ENCODE results near the gene NRAS. TPM values are rescaled to one million over a fixed set of nuclear protein-coding genes. Genes with fewer than 3 reads are reported as not detected.
A peak's percentile ranks its signal among the peaks of the same experiment; 100 is the strongest.

NRAS gene
- total RNA-seq, result 10 to 100 TPM; 41.1 to 45.7 (median 43.8) TPM
- total RNA-seq (2013), result 44.2 TPM

DNA sequence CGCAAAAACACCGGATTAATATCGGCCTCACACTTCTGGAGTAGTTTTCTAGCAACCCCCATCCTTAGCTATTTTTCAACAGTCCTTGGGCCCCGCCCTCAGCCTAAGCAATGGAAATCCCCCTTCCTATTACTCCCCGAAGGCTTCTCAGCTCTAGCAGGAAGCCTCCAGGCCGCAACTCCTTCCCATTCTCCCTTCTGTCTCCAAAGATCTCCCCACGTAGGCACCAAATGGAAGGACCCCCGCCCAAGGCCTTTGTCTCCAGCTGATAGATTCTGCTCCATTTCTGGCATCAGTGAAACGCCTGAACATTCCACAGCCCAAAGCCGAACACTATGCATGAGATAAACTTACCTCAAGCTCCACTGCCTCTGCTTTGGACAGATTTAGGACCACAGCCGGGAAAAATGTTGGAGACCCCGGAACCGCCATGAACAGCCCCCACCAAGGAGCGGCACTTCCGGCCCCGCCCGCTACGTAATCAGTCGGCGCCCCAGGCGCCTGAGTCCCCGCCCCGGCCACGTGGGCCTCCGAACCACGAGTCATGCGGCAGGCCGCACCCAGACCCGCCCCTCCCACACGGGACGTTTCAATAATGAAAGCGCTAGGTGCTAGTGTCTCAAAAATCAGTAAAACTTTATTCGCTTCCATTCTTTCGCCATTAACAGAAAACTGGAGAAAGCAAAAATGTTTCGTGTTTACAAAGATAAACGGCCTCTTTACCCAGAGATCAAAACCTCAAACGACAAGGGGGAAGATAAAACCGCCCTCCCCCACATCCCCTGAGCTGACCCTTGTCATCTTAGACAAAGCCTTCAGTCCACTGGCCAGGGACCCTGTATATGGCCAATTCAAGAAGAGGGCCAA, at the start of gene NRAS:
Gene NRAS (minus strand): TSS at position 468 of the 867 bp plus-strand sequence. CDS start 611 bp downstream, outside the sequence.
- DNase-seq (peak; percentile 97), ATAC-seq (peak; percentile 93 to 99 (median 96))
- Histone ChIP-seq H3K9me3 (ENCODE audit: control insufficient read depth, insufficient read depth, low read length) (no peaks in the 10 kb centered on the region), H3K36me3 (ENCODE audit: control insufficient read depth, insufficient read depth, low read length) (peaks cover 65% of the 10 kb centered on the region), H3K27ac (ENCODE audit: low read length) (peak within 1 kb of the TSS; percentile 96), H3K27me3 (ENCODE audit: control insufficient read depth, insufficient read depth, low read length) (no peaks in the 10 kb centered on the region), H3K4me3 (ENCODE audit: low read length) (peak within 1 kb of the TSS; percentile 89), H3K4me1 (ENCODE audit: control insufficient read depth, insufficient read depth, low read length) (peaks cover 13% of the 10 kb centered on the region)
- Mint-ChIP-seq H3K4me1 (peaks cover 25% of the 10 kb centered on the region in 2 donors), H3K27me3 (ENCODE audit: low read depth in 2 of 2) (no peaks in the 10 kb centered on the region), H3K27ac (peak within 1 kb of the TSS; percentile 98 to 99), H3K36me3 (peaks cover 30% of the 10 kb centered on the region), H3K4me3 (peak within 1 kb of the TSS; percentile 97), H3K9me3 (no peaks in the 10 kb centered on the region)
- TF ChIP-seq CTCF (IDR thresholded peaks at IDR 0.05), result no peak
- intact Hi-C loops (cut with micrococcal nuclease), result loop anchor here (1.0 to 2.0 kb wide), 5 partner anchors 41 to 370 kb away; partner anchors contain the start of genes BCAS2, CSDE1, DENND2C and SIKE1
- WGBS (ENCODE audit: insufficient coverage), result 2% methylated on average over 38 of the region's 38 CpGs

- WGBS (ENCODE audit: insufficient coverage), result 97% methylated on average over 4 of the region's 4 CpGs
- H3K27ac Mint-ChIP-seq, result no peak overlapping the region
- Histone ChIP-seq H3K27ac (ENCODE audit: low read length) (no peak overlapping the region), H3K27me3 (ENCODE audit: control insufficient read depth, insufficient read depth, low read length) (no peaks in the 10 kb centered on the region), H3K4me3 (ENCODE audit: low read length) (no peak overlapping the region), H3K4me1 (ENCODE audit: control insufficient read depth, insufficient read depth, low read length) (no peaks in the 10 kb centered on the region), H3K9me3 (ENCODE audit: control insufficient read depth, insufficient read depth, low read length) (no peaks in the 10 kb centered on the region), H3K36me3 (ENCODE audit: control insufficient read depth, insufficient read depth, low read length) (peaks cover 3% of the 10 kb centered on the region)
- H3K36me3 Mint-ChIP-seq, result peaks cover 8% of the 10 kb centered on the region
- peaks cover 3 to 6% of the 10 kb centered on the region in 2 donors for H3K9me3 Mint-ChIP-seq
- DNase-seq, result no peak
- no peak for TF ChIP-seq CTCF (IDR thresholded peaks at IDR 0.05)
- no peak overlapping the region for H3K4me3 Mint-ChIP-seq
- intact Hi-C loops (cut with micrococcal nuclease), result no loop called here
- H3K27me3 Mint-ChIP-seq (ENCODE audit: low read depth in 2 of 2), result peaks cover 0 to 5% of the 10 kb centered on the region in 2 donors
- no peaks in the 10 kb centered on the region for H3K4me1 Mint-ChIP-seq
- ATAC-seq, result no peak
Measured at GRCh38 chr1:114764689-114765088, 48.1 kb upstream of the NRAS start.

GRCh38 chr1:114758256-114758832, 41.8 kb upstream of the NRAS start:
- H3K9me3 ChIP-seq (ENCODE audit: control insufficient read depth, insufficient read depth, low read length), result no peaks in the 10 kb centered on the region
- H3K36me3 ChIP-seq (ENCODE audit: control insufficient read depth, insufficient read depth, low read length), result no peaks in the 10 kb centered on the region
- Mint-ChIP-seq H3K27ac (peak overlapping the region; percentile 99 to 100), H3K4me1 (peaks cover 42 to 47% of the 10 kb centered on the region in 2 donors), H3K4me3 (peak overlapping the region; percentile 99), H3K27me3 (ENCODE audit: low read depth in 2 of 2) (peaks cover 0 to 3% of the 10 kb centered on the region in 2 donors), H3K9me3 (peaks cover 4 to 5% of the 10 kb centered on the region in 2 donors), H3K36me3 (peaks cover 6% of the 10 kb centered on the region)
- intact Hi-C loops (cut with micrococcal nuclease), result no loop called here
- H3K4me1 ChIP-seq (ENCODE audit: control insufficient read depth, insufficient read depth, low read length), result peaks cover 21% of the 10 kb centered on the region
- peak overlapping the region; percentile 96 for H3K27ac ChIP-seq (ENCODE audit: low read length)
- no peak for ATAC-seq
- 35% methylated on average over 5 of the region's 6 CpGs for WGBS (ENCODE audit: insufficient coverage)
- peak overlapping the region; percentile 95 for H3K4me3 ChIP-seq (ENCODE audit: low read length)
- no peaks in the 10 kb centered on the region for H3K27me3 ChIP-seq (ENCODE audit: control insufficient read depth, insufficient read depth, low read length)
- TF ChIP-seq CTCF (IDR thresholded peaks at IDR 0.05), result no peak
- DNase-seq, result no peak
